Liver (tissue), 9 donors: ENCODE results near the gene KCNQ5. TPM values are rescaled to one million over a fixed set of nuclear protein-coding genes. Genes with fewer than 3 reads are reported as not detected.

ENCODE experiments used
- DNase-seq: peaks from one replicate; pipeline ENCODE4 v3.0.0-alpha.2; 2017; ENCODE audit warnings: low spot score
- H3K27ac ChIP-seq, 2 donors: one replicate each; pipeline ENCODE4 v1.7.0; 2013; ENCODE audit warnings: inconsistent platforms in 2 of 2, low read length in 2 of 2, control low read depth in 1 of 2, low read depth in 1 of 2, mild to moderate bottlenecking in 1 of 2
- H3K27me3 ChIP-seq, 4 donors: one replicate each; pipeline versions ENCODE4 v1.6.1 to v1.7.0; 2013; ENCODE audit warnings: low read length in 3 of 4, inconsistent platforms in 1 of 4, mild to moderate bottlenecking in 1 of 4, moderate library complexity in 1 of 4; ENCODE audit not compliant: control insufficient read depth in 4 of 4, insufficient read depth in 4 of 4
- H3K36me3 ChIP-seq, 4 donors: one replicate each; pipeline versions ENCODE4 v1.6.1 to v1.7.0; 2013; ENCODE audit warnings: low read length in 3 of 4, mild to moderate bottlenecking in 3 of 4, low read depth in 1 of 4, moderate library complexity in 1 of 4; ENCODE audit not compliant: control insufficient read depth in 4 of 4, insufficient read depth in 3 of 4
- H3K4me1 ChIP-seq, 4 donors: one replicate each; pipeline versions ENCODE4 v1.6.1 to v1.7.0; 2013; ENCODE audit warnings: low read length in 3 of 4, mild to moderate bottlenecking in 3 of 4, moderate library complexity in 1 of 4; ENCODE audit not compliant: control insufficient read depth in 4 of 4, insufficient read depth in 4 of 4
- H3K4me3 ChIP-seq, 3 donors: one replicate each; pipeline versions ENCODE4 v1.6.1 to v1.7.0; 2013; ENCODE audit warnings: low read length in 3 of 3, control low read depth in 1 of 3, low read depth in 1 of 3, mild to moderate bottlenecking in 1 of 3
- H3K9ac ChIP-seq, 2 donors: one replicate each; pipeline ENCODE4 v1.7.0; 2013; ENCODE audit warnings: low read length in 2 of 2, mild to moderate bottlenecking in 2 of 2, moderate library complexity in 2 of 2, control low read depth in 1 of 2, low read depth in 1 of 2
- H3K9me3 ChIP-seq, 4 donors: one replicate each; pipeline versions ENCODE4 v1.6.1 to v1.7.0; 2013; ENCODE audit warnings: low read length in 3 of 4; ENCODE audit not compliant: control insufficient read depth in 4 of 4
- EGR1 ChIP-seq, 2 donors: IDR thresholded peaks; 2 replicates each; pipeline ENCODE4 v1.6.1; 2016 to 2018; ENCODE audit warnings: antibody characterized with exemption in 2 of 2, low read depth in 2 of 2
- FOXA1 ChIP-seq: IDR thresholded peaks from 2 replicates; pipeline ENCODE4 v1.6.1; 2016; ENCODE audit warnings: antibody characterized with exemption
- FOXA2 ChIP-seq: IDR thresholded peaks from 2 replicates; pipeline ENCODE4 v1.6.1; 2016; ENCODE audit warnings: antibody characterized with exemption
- HNF4A ChIP-seq, 2 donors: conservative IDR thresholded peaks; 2 replicates each; pipeline ENCODE4 v1.6.1; 2016; ENCODE audit warnings: antibody characterized with exemption in 2 of 2, mild to moderate bottlenecking in 2 of 2
- NR2F2 ChIP-seq: IDR thresholded peaks from 2 replicates; pipeline ENCODE4 v1.6.1; 2016; ENCODE audit warnings: antibody characterized with exemption
- RAD21 ChIP-seq, 2 donors: IDR thresholded peaks; 2 replicates each; pipeline ENCODE4 v1.6.1; 2016; ENCODE audit warnings: antibody characterized with exemption in 2 of 2, mild to moderate bottlenecking in 2 of 2
- RXRA ChIP-seq, 2 donors: IDR thresholded peaks; 2 replicates each; pipeline ENCODE4 v1.6.1; 2017 to 2018; ENCODE audit warnings: antibody characterized with exemption in 2 of 2, mild to moderate bottlenecking in 1 of 2
- SP1 ChIP-seq: IDR thresholded peaks from 2 replicates; pipeline ENCODE4 v1.6.1; 2018; ENCODE audit warnings: antibody characterized with exemption, mild to moderate bottlenecking
- TAF1 ChIP-seq: conservative IDR thresholded peaks from 2 replicates; pipeline ENCODE4 v1.6.1; 2016; ENCODE audit warnings: antibody characterized with exemption, mild to moderate bottlenecking
- WGBS: extraction: QIAGEN DNeasy Blood & Tissue Kit; methylation state at CpG from one replicate; pipeline ENCODE4 v1.1.7; 2013; 5-methylcytosine and 5-hydroxymethylcytosine counted together
- polyA plus RNA-seq, 2 donors: library from polyadenylated mRNA; stranded (reverse) in 1 of 2; unstranded in 1 of 2; fragments of 200-250 nt in 1 of 2; fragments of >200 nt in 1 of 2; fragmentation: Nextera tagmentation in 1 of 2; extraction: Ambion mirVana in 1 of 2; gene quantifications; one replicate each; pipeline versions ENCODE4 v1.2.1 to v1.2.3, GENCODE V29; 2013 to 2015
- total RNA-seq, 2 donors: library from RNA; depleted of rRNA; stranded (reverse); fragments of >200 nt; gene quantifications; one replicate each; pipeline ENCODE4 v1.2.3, GENCODE V29; 2014
- TF ChIP-seq, protein P1 (sequence below): IDR thresholded peaks from 2 replicates; pipeline ENCODE4 v1.6.1; 2016; ENCODE audit warnings: antibody characterized with exemption
- TF ChIP-seq, protein P2 (sequence below): IDR thresholded peaks from 2 replicates; pipeline ENCODE4 v1.6.1; 2016; ENCODE audit warnings: antibody characterized with exemption
- TF ChIP-seq, protein P3 (sequence below): fragments of 150-350 bp; IDR thresholded peaks from 2 replicates; pipeline ENCODE4 v1.5.1; 2017; ENCODE audit warnings: improper control_type of control experiment, low read depth, low read length; ENCODE audit not compliant: missing input control
- TF ChIP-seq, protein P4 (sequence below): IDR thresholded peaks from 2 replicates; pipeline ENCODE4 v1.6.1; 2016; ENCODE audit warnings: antibody characterized with exemption
- donor health status: healthy.
- donor health status: healthy.
- donor health status: healthy.
- donor health status: healthy.
- donor health status: healthy.

Gene KCNQ5
- total and polyA plus RNA-seq, 4 donors: 0.02 to 1.1 (median 0.15) TPM

DNA sequence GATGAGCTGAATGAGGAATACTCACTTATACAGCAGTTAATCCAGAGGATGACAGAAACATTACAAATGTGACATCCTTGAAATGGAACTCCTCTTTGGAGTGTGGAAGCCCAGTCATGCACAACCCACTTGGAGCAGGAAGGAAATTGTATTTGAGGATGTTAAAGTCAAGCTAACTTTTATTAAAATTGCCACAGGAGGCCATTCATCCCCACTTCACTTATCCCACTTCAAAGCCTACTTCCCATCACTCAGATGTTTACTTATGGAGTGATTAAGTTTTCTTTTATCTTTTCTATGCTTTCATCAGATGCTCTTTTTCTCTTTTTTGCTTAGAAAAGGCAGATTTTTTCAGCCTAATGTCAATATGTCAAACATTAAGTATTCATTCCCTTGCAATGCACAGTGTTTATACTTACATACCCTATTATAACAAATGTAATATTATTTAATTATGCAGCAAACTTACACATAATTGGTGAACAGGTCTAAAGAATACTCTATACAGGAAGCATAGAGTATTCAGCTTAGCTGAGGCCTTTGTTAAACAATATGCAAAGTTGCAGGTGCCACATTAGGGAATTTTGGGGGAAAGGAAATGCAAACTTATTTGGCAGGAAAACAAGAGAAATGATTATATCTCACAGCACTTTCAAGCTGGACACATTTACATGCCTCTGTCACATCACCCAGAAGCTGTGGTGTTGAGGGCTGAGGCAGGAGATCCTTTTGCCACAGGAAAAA is 454.5 kb downstream of the KCNQ5 start:
- peaks cover 0 to 2% (median 0%) of the 10 kb centered on the region in 4 donors for H3K27me3 ChIP-seq
- no peak overlapping the region for H3K4me3 ChIP-seq
- no peak overlapping the region for H3K9ac ChIP-seq
- H3K9me3 ChIP-seq: no peaks in the 10 kb centered on the region
- H3K4me1 ChIP-seq: no peaks in the 10 kb centered on the region
- TF ChIP-seq NR2F2 (no peak), RAD21 (IDR thresholded peaks at IDR 0.05) (no peak), HNF4A (conservative IDR thresholded peaks at IDR 0.05) (no peak), FOXA1 (no peak), SP1 (no peak), RXRA (IDR thresholded peaks at IDR 0.05) (no peak)
- TF ChIP-seq, protein P1, sequence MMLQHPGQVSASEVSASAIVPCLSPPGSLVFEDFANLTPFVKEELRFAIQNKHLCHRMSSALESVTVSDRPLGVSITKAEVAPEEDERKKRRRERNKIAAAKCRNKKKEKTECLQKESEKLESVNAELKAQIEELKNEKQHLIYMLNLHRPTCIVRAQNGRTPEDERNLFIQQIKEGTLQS: no peak
- TF ChIP-seq, protein P2, sequence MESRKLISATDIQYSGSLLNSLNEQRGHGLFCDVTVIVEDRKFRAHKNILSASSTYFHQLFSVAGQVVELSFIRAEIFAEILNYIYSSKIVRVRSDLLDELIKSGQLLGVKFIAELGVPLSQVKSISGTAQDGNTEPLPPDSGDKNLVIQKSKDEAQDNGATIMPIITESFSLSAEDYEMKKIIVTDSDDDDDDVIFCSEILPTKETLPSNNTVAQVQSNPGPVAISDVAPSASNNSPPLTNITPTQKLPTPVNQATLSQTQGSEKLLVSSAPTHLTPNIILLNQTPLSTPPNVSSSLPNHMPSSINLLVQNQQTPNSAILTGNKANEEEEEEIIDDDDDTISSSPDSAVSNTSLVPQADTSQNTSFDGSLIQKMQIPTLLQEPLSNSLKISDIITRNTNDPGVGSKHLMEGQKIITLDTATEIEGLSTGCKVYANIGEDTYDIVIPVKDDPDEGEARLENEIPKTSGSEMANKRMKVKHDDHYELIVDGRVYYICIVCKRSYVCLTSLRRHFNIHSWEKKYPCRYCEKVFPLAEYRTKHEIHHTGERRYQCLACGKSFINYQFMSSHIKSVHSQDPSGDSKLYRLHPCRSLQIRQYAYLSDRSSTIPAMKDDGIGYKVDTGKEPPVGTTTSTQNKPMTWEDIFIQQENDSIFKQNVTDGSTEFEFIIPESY: no peak
- TF ChIP-seq, protein P3, sequence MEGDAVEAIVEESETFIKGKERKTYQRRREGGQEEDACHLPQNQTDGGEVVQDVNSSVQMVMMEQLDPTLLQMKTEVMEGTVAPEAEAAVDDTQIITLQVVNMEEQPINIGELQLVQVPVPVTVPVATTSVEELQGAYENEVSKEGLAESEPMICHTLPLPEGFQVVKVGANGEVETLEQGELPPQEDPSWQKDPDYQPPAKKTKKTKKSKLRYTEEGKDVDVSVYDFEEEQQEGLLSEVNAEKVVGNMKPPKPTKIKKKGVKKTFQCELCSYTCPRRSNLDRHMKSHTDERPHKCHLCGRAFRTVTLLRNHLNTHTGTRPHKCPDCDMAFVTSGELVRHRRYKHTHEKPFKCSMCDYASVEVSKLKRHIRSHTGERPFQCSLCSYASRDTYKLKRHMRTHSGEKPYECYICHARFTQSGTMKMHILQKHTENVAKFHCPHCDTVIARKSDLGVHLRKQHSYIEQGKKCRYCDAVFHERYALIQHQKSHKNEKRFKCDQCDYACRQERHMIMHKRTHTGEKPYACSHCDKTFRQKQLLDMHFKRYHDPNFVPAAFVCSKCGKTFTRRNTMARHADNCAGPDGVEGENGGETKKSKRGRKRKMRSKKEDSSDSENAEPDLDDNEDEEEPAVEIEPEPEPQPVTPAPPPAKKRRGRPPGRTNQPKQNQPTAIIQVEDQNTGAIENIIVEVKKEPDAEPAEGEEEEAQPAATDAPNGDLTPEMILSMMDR: no peak
- H3K27ac ChIP-seq: no peak overlapping the region
- no peaks in the 10 kb centered on the region for H3K36me3 ChIP-seq
- DNase-seq: no peak

DNA sequence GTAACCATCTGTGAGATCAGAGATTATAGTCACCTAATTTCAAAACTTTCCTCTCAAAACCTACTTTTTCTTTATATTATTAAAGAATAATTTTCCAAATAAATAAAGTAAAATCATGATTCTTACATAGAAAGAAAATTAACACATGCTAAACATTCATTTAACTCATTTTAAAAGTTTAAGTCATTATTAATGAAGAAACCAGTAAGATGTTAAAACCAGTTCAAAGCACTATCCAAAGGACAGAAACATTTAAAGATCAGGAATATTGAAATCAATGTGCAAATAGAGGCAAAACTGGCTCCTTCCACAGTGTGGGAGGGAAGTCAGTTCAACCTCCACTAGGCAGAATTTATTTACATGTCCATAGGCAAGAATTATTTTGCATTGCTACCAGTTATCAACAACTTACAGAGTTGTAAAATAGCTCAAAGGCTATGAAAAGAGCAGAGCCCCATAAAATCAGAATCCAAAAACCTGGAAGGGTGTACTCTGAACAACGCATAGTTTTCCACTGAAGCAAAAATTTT is 456.5 kb downstream of the KCNQ5 start:
- Histone ChIP-seq H3K4me3 (no peak overlapping the region), H3K27ac (no peak overlapping the region), H3K9ac (no peak overlapping the region), H3K27me3 (peaks cover 0 to 3% (median 0%) of the 10 kb centered on the region in 4 donors), H3K9me3 (no peaks in the 10 kb centered on the region), H3K36me3 (no peaks in the 10 kb centered on the region), H3K4me1 (no peaks in the 10 kb centered on the region)
- WGBS: 90% methylated on average over 1 of the region's 1 CpG
- TF ChIP-seq TAF1: no peak
- no peak for TF ChIP-seq HNF4A (conservative IDR thresholded peaks at IDR 0.05)
- TF ChIP-seq SP1: no peak
- no peak for TF ChIP-seq EGR1 (IDR thresholded peaks at IDR 0.05; ENCODE audit: low read depth in 2 of 2)
- TF ChIP-seq RAD21 (IDR thresholded peaks at IDR 0.05): no peak
- TF ChIP-seq, protein P4, sequence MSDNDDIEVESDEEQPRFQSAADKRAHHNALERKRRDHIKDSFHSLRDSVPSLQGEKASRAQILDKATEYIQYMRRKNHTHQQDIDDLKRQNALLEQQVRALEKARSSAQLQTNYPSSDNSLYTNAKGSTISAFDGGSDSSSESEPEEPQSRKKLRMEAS: no peak
- TF ChIP-seq FOXA2: no peak
- TF ChIP-seq, protein P2: no peak
- no peak for DNase-seq
